BLaER1 (cell line): Measurements from ENCODE around the gene APOF.
"Not testable (repeated sequence)": the region's sequence is repeated elsewhere in the genome, so short reads cannot be mapped to it uniquely, and the experiment has no call there.

Experiments used
- H3K27ac ChIP-seq: shearing (Covaris generic); formaldehyde crosslinking; 2 replicates; pipeline ENCODE4 v1.8.1; 2022
- H3K27me3 ChIP-seq: shearing (Covaris generic); formaldehyde crosslinking; 2 replicates; pipeline ENCODE4 v1.8.1; 2022
- H3K36me3 ChIP-seq: shearing (Covaris generic); formaldehyde crosslinking; 2 replicates; pipeline ENCODE4 v1.8.1; 2022
- H3K4me1 ChIP-seq: shearing (Covaris generic); formaldehyde crosslinking; 2 replicates; pipeline ENCODE4 v1.8.1; 2022
- H3K4me2 ChIP-seq: shearing (Covaris generic); formaldehyde crosslinking; 2 replicates; pipeline ENCODE4 v1.8.1; 2022
- H3K4me3 ChIP-seq: shearing (Covaris generic); formaldehyde crosslinking; 2 replicates; pipeline ENCODE4 v1.8.1; 2022
- H3K9ac ChIP-seq: shearing (Covaris generic); formaldehyde crosslinking; 2 replicates; pipeline ENCODE4 v1.8.1; 2022
- H3K9me3 ChIP-seq: shearing (Covaris generic); formaldehyde crosslinking; 2 replicates; pipeline ENCODE4 v1.8.1; 2022
- H4K20me1 ChIP-seq: shearing (Covaris generic); formaldehyde crosslinking; 2 replicates; pipeline ENCODE4 v1.8.1; 2022
- Cebpa-rat ChIP-seq: shearing (Covaris generic); IDR thresholded peaks from 2 replicates; pipeline ENCODE4 v1.8.1; 2022

APOF gene

DNA sequence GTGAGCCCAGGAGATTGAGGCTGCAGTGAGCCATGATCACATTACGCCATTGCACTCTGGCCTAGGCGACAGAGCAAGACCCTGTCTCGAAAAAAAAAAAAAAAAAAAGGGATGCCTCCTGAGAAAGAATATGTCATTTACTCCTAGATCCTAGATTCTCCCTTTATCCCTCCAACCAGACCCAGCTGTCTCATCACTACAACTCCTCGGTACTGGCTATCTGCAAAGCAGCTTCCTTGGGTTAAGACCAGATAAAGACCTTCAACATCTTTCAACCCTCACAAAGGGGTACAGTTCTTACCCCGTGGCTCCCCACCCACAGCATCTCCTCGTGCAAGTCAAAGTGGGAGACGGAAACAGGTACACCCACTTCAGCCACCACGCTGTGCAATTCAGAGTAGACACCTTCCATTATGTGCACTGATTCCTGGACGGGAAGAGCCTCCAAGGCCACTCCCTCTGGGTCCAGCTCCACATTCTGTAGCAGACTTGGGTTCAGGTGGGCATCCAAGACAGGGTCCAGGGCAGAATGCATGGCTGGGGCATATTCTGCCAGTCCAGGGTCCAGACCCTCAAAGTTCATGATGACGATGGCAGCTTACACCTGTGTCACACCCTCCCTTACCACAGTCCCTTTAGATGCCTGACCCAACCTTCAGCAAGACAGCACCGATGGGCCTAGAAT, 30.0 kb downstream of the APOF start:
- no peak for TF ChIP-seq Cebpa-rat
- no peaks in the 10 kb centered on the region for H3K9me3 ChIP-seq
- no peaks in the 10 kb centered on the region for H4K20me1 ChIP-seq
- H3K4me1 ChIP-seq, result peaks cover 26% of the 10 kb centered on the region
- H3K27ac ChIP-seq, result peak overlapping the region; percentile 90
- H3K4me2 ChIP-seq, result peak overlapping the region; percentile 98
- H3K9ac ChIP-seq, result peak overlapping the region; percentile 84
- no peaks in the 10 kb centered on the region for H3K27me3 ChIP-seq
- peaks cover 11% of the 10 kb centered on the region; the same call in 1 of the 2 replicates for H3K36me3 ChIP-seq
- peak overlapping the region; percentile 73 for H3K4me3 ChIP-seq

- Histone ChIP-seq H3K36me3 (peaks cover 28% of the 10 kb centered on the region), H3K4me2 (no peak overlapping the region), H3K4me3 (no peak overlapping the region), H4K20me1 (no peaks in the 10 kb centered on the region), H3K4me1 (peaks cover 35% of the 10 kb centered on the region), H3K9me3 (no peaks in the 10 kb centered on the region), H3K27me3 (no peaks in the 10 kb centered on the region), H3K9ac (no peak overlapping the region), H3K27ac (no peak overlapping the region)
- no peak for TF ChIP-seq Cebpa-rat
Observed at GRCh38 chr12:56330936-56331490, 31.6 kb downstream of the APOF start.

GRCh38 chr12:56326533-56326932, 36.1 kb downstream of the APOF start:
- Histone ChIP-seq H4K20me1 (no peaks in the 10 kb centered on the region), H3K4me1 (peaks cover 16% of the 10 kb centered on the region), H3K9ac (peak overlapping the region; percentile 51), H3K27me3 (no peaks in the 10 kb centered on the region), H3K4me2 (peak overlapping the region; percentile 63), H3K27ac (peak overlapping the region; percentile 35), H3K36me3 (peaks cover 71% of the 10 kb centered on the region), H3K4me3 (no peak overlapping the region), H3K9me3 (no peaks in the 10 kb centered on the region)
- no peak for TF ChIP-seq Cebpa-rat

DNA sequence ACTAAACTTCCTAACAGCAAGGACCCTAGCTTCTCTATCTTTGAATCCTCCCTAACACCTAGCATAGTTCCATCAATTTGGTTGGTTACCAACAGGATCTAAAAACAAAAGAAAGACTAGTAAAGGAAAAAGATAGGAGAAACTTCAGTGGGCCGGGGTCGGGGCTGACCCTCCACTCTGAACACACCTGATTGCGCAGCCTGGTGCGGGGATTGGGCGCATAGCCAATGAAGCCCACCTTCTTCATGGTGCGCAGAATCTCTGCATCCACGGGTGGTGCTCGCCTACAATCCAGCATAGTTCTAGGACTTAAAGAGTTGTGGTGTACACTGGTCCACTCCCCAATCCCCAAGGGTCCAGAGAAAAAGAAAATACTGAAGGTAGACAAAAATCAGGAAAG, 36.5 kb downstream of the APOF start:
- Histone ChIP-seq H4K20me1 (no peaks in the 10 kb centered on the region), H3K9ac (no peak overlapping the region; the same call in 1 of the 2 replicates), H3K4me3 (no peak overlapping the region), H3K36me3 (peaks cover 73% of the 10 kb centered on the region), H3K4me2 (peak overlapping the region; percentile 63), H3K4me1 (peaks cover 16% of the 10 kb centered on the region), H3K27ac (no peak overlapping the region; the same call in 1 of the 2 replicates), H3K27me3 (no peaks in the 10 kb centered on the region), H3K9me3 (no peaks in the 10 kb centered on the region)
- no peak for TF ChIP-seq Cebpa-rat

GRCh38 chr12:56324206-56324605, 38.5 kb downstream of the APOF start:
- Histone ChIP-seq H4K20me1 (no peaks in the 10 kb centered on the region), H3K4me2 (no peak overlapping the region), H3K27ac (no peak overlapping the region), H3K36me3 (peaks cover 91% of the 10 kb centered on the region), H3K9ac (no peak overlapping the region), H3K4me1 (peaks cover 16% of the 10 kb centered on the region), H3K9me3 (no peaks in the 10 kb centered on the region), H3K27me3 (no peaks in the 10 kb centered on the region), H3K4me3 (no peak overlapping the region)
- no peak for TF ChIP-seq Cebpa-rat

DNA sequence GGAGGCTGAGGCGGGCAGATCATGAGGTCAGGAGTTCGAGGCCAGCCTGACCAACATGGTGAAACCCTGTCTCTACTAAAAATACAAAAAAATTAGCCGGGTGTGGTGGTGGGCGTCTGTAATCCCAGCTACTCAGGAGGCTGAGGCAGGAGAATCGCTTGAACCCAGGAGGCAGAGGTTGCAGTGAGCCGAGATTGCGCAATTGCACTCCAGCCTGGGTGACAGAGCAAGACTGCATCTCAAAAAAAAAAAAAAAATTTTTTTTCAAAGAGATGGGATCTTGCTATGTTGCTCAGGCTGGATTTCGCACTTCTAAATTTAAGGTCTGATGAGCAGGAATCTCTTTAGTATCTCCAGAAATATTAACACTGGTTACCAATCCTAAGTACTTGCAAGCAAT, 41.0 kb downstream of the APOF start:
- not testable (repeated sequence) for H3K4me3 ChIP-seq, H3K9ac ChIP-seq, H3K27ac ChIP-seq, H3K9me3 ChIP-seq, H4K20me1 ChIP-seq, H3K27me3 ChIP-seq, H3K4me2 ChIP-seq, H3K4me1 ChIP-seq
- peaks cover 83% of the 10 kb centered on the region for H3K36me3 ChIP-seq
- peak; percentile 90 for TF ChIP-seq Cebpa-rat

DNA sequence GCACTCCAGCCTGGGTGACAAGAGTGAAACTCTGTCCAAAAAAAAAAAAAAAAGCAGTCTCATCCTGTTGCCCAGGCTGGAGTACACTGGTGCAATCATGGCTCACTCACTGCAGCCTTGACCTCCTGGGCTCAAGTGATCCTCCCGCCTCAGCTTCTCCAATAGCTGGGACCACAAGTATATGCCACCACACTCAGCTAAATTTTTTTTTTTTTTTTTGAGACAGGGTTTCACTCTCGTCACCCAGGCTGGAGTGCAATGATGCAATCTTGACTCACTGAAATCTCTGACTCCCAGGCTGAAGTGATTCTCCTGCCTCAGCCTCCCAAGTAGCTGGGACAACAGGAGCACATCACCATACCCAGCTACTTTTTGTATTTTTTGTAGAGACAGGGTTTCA, 41.6 kb downstream of the APOF start:
- no peak for TF ChIP-seq Cebpa-rat

DNA sequence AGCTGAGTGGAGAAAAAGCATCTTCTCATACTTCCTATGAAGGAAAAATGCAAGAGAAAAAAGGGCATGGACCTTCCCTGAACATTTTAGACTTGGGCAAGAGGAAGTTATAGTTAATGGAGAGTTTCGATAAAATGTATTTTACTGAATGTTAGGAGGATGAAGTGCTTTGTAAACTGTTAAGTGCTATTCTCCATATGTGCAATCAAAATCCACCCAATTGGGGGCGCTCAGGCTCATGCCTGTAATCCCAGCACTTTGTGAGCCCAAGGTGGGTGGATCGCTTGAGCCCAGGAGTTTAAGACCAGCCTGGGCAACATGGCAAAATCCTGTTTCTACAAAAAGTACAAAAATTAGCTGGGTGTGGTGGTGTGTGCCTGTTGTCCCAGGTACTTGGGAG, 45.0 kb downstream of the APOF start:
- Histone ChIP-seq H3K27ac (no peak overlapping the region), H3K27me3 (no peaks in the 10 kb centered on the region), H3K4me3 (no peak overlapping the region), H3K4me1 (peaks cover 20% of the 10 kb centered on the region), H3K36me3 (peaks cover 65% of the 10 kb centered on the region), H4K20me1 (no peaks in the 10 kb centered on the region), H3K9ac (no peak overlapping the region), H3K4me2 (no peak overlapping the region), H3K9me3 (no peaks in the 10 kb centered on the region)
- TF ChIP-seq Cebpa-rat, result no peak

More for the DNA sequence above, 41.6 kb downstream of the APOF start:
- Histone ChIP-seq H3K9me3 (no peaks in the 10 kb centered on the region), H3K4me2 (no peak overlapping the region), H3K4me3 (no peak overlapping the region), H3K27ac (no peak overlapping the region), H3K9ac (no peak overlapping the region), H3K4me1 (peaks cover 7% of the 10 kb centered on the region; the same call in 1 of the 2 replicates), H3K27me3 (no peaks in the 10 kb centered on the region), H3K36me3 (peaks cover 77% of the 10 kb centered on the region), H4K20me1 (no peaks in the 10 kb centered on the region)

DNA sequence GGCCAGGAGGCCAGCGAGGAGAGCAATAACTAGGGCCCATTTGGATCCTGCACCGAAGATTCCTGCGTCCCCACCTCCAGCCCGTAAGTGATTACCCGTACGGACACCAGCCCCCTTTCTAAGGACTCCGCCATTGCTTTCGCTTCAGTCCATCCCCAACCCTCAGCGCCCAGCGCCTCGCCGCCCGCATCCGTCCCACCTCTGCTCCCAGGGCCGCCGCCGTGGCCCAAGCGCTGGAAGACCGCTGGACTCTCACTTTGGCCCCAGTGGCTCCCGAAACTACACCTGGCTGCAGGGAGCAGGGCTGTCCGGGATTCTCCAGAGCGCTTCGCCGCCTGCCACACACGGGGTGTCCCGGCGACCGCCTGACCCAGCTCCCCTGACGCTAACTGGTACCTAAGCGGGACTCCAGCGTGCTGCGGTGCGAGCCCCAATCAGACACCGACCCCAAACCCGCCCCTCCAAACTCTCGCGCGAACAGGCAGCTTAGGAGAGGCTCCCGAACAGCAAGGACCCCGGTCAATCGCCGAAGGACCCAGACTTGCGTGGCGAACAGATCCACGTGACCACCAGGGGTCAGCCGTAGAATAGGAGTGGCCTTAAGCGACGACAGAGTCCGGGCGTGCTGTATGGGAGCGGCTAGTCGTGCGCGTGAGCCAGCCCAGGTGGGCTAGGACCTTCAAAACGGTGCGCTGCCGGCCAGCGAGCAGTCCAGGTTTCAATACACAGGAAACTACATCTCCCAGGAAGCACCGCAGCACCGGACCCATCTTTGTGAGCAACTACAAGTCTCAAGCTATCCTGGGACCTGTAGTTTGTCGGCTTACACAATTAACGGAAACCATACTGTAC, 46.8 kb downstream of the APOF start, which contains the start of gene CNPY2:
TSS of gene CNPY2 (minus strand) at position 367 of the 852 bp plus-strand sequence. CDS start 771 bp downstream, outside the sequence.
- peaks cover 69% of the 10 kb centered on the region for H3K36me3 ChIP-seq
- H3K27me3 ChIP-seq, result no peaks in the 10 kb centered on the region
- peak within 1 kb of the TSS; percentile 92 for H3K4me3 ChIP-seq
- no peaks in the 10 kb centered on the region for H4K20me1 ChIP-seq
- H3K9ac ChIP-seq, result peak within 1 kb of the TSS; percentile 93
- no peak for TF ChIP-seq Cebpa-rat
- no peaks in the 10 kb centered on the region for H3K9me3 ChIP-seq
- peak within 1 kb of the TSS; percentile 98 for H3K4me2 ChIP-seq
- H3K4me1 ChIP-seq, result peaks cover 20% of the 10 kb centered on the region
- peak within 1 kb of the TSS; percentile 93 for H3K27ac ChIP-seq

GRCh38 chr12:56315249-56315621, 47.4 kb downstream of the APOF start:
- no peaks in the 10 kb centered on the region for H4K20me1 ChIP-seq
- H3K27ac ChIP-seq, result peak overlapping the region; percentile 93
- no peaks in the 10 kb centered on the region for H3K27me3 ChIP-seq
- TF ChIP-seq Cebpa-rat, result no peak
- peaks cover 20% of the 10 kb centered on the region for H3K4me1 ChIP-seq
- no peaks in the 10 kb centered on the region for H3K9me3 ChIP-seq
- peaks cover 71% of the 10 kb centered on the region for H3K36me3 ChIP-seq
- peak overlapping the region; percentile 98 for H3K4me2 ChIP-seq
- peak overlapping the region; percentile 93 for H3K9ac ChIP-seq
- H3K4me3 ChIP-seq, result peak overlapping the region; percentile 92
